Right forelimb (tissue), 1 donor: ENCODE results near the gene INF2.
"Not testable (repeated sequence)": the region's sequence is repeated elsewhere in the genome, so short reads cannot be mapped to it uniquely, and the experiment has no call there.

ENCODE experiments used
- DNase-seq: peaks from one replicate; pipeline ENCODE4 v3.0.0-alpha.2; 2018

INF2 gene

DNA sequence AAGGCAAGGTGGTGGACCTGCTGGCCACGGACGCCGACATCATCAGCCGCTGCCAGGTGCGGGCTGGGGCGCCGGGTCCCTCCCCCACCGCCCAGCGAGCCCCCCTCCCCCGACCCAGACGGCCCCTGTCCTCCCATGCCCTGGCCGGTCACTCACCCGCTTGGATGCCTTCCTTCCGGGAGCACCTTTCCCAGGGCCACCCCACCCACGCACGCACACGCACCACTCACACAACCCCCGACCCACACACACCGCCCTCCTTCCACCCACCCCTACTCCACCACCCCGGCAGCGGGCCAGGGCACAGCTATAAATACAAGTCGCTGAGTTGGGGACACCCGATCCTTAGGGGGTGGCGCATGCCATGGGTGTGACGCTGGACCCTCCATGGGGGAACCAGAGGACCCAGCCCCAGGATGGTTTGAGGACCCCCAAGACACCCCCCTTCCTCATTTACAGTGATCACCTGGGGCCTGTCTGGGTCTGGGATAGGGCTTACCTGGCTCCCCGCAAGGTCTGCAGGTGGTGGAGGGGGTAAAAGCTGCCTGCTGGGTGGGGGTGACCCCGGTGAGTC is 35.1 kb downstream of the INF2 start:
- DNase-seq: no peak

DNA sequence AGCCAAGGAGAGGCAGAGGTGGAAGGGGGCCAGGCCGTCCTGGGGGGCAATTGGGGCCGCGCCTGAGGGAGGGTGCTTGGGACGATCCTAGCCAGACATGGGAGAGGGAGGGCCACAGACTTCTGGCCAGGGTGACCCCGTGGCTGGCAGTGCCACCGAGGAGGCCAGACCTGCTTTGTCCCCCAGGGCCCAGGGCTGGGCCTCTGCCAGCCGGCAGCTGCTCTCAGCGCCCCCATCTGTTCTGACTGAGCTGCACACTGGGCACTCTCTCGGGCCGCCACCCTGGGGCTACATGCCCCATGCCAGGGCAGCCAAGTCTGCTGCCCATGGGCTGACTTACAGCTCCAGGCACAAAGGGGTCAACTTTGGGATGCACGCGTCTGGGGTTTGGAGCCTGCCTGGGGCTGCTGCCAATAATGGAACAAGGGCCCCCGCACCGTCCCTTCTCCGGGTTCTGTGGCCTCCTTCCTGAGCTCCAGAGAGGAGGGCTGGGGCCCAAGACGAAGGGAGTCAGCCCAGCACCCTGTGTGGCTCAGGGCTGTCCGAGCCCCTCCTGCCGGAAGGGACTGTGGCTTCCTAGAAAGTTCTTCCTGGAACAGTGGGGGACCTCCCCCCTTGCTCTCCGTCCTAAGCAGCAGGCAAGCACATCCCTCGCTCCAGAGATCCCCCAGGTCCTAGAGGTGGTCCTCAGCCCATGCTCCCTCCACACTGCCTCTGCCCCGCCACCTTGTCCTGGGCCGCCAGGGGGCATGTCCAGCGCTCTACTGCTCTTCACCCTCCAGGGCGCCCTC is 35.8 kb downstream of the INF2 start:
- peak; percentile 70 for DNase-seq

DNA sequence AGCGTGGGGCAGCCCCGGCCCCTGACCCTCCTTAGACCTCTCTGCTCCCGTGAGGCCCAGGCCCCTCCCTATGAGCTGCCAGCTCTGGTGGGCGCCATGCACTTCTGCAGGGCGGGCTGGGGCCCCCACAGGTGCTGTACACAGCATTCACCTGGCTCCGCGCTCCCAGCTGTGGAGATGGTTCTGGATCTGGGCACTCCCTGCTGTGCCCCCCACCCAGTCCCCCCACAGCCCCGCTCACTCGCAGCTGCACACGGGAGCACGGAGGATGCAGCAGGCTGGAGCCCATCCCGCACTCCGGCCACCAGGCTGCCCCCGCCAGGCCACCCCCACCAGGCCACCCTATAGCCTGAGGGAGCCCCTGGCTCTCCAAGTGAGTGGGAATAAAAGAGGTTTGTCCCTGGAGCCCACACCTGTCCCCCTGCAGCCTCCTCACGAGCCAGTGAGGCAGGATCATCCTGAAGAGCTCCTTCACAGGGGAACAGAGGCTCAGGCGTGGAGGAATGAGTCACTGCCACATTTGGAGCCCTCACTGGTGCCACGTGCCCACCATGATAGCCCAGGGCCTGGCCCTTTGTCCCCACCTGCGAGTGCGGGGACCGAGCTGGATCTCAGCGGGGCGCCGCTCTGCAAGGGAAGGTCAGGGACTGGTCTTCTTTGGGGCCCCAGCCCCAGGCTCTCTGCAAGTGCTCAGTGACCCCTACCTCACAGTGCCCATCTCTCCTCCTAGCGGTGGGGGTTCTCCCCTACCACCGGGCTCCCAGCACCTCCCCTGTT is 36.5 kb downstream of the INF2 start:
- no peak for DNase-seq

DNA sequence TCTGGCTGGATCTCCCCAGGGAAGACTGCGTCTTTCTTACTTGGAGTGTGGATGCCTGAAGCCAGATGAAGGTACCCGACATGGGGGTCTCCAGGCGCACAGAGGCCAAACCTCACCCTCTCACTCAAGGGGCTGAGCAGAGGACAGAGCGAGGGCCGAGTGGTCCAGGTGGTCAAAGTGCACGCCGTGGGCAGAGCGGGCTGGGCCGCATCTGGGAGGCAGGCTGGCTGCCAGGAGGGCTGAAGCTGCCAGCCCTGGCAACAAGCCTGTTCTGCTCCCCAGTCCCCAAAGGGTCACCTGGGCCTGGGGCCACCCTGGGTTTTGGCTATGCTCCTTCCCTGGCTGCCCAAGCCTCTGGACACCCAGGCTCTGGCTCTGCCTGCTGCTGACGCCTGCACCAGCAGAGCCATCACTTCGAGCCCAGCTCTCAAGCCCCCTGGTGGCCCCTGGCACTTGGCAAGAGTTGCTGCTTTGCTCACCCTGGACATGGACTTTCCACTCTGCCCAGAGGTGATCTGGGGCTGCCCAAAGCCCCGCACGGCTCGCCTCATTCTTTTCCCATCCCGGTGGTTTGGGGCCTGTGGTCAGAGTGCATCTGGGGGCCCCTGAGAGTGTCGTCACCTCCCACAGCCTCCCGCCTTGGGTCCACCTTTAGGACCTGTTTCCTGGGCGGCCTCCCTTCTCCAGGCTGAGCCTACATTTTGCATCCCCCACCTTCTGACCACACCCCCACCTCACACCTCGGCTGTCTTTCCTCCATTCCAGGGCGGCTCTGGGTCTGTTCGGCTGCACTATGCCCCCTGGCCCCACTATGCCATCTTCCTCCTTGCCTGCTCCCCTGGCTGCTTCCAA is 37.4 kb downstream of the INF2 start:
- DNase-seq: no peak

DNA sequence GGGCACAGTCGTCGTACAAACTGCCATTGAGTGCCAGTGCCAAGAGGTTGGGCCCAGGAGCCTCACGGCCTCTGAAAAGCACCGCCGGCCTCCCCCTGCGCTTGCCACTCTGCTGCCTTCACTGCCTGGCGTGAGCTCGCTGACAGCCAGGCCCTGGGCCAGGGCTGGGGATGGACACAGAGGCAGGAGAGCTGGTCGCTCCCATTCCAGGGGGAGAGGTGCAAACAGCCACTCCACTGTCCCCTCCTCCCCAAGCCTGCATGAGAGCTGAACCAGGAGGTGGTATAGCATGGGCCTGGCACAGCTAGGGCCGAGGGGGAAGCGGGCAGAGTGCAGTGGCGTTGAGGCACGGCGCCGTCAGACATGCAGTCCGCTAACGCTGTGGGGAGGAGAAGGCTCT is 39.2 kb downstream of the INF2 start:
- no peak for DNase-seq

DNA sequence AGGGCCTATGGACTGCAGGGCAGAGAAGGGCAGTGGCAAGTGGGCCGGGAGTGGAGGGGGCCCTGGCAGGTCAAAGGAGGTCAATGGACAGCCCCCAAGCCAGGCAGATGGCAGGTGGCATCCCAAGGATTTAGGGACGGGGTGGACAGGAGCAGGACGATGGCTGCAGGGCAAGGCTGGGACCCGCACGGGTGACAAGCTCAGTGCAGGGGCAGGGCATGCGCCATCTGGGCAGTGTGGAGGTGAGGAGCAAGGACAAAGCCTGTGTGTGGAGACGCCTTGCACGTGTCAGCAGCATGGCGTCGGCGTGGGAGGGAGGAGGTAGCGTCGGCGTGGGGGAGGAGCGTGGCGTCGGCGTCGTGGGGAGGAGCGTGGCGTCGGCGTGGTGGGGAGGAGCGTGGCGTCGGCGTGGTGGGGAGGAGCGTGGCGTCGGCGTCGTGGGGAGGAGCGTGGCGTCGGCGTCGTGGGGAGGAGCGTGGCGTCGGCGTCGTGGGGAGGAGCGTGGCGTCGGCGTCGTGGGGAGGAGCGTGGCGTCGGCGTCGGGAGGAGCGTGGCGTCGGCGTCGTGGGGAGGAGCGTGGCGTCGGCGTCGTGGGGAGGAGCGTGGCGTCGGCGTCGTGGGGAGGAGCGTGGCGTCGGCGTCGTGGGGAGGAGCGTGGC is 39.9 kb downstream of the INF2 start:
- not testable (repeated sequence) for DNase-seq

DNA sequence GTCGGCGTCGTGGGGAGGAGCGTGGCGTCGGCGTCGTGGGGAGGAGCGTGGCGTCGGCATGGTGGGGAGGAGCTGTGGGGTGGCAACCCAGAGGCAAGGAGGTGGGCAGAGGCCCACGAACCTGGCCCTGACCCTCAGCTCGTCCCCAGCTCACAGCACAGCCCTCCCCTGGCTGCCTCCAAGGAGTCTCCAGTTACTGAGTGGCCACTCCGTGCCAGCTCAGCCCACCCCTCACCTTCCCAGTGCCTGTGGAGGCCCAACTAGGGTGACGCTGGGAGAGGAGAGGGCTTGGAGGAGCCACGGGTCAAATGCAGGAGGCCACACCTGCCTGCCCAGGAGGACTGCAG is 40.4 kb downstream of the INF2 start:
- no peak for DNase-seq

DNA sequence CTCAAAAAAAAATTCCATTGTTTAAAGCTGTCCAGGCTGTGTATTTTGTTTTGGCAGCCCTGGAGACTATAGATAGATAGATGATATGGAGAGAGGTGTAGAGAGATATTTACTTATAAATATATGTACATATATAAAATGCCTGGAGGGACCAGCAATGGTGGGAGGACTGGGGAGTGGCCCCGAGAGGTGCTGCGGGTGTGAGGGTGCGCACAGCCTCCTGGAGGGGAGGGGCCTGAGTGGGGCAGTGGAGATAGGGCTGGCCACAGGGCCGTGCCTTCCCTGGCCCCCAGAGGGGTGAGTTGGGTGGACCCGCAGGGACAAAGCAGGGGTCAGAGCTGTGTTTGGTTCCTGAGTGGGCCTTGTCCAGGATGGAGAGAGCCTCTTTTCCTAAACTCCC is 41.1 kb downstream of the INF2 start:
- DNase-seq: no peak

DNA sequence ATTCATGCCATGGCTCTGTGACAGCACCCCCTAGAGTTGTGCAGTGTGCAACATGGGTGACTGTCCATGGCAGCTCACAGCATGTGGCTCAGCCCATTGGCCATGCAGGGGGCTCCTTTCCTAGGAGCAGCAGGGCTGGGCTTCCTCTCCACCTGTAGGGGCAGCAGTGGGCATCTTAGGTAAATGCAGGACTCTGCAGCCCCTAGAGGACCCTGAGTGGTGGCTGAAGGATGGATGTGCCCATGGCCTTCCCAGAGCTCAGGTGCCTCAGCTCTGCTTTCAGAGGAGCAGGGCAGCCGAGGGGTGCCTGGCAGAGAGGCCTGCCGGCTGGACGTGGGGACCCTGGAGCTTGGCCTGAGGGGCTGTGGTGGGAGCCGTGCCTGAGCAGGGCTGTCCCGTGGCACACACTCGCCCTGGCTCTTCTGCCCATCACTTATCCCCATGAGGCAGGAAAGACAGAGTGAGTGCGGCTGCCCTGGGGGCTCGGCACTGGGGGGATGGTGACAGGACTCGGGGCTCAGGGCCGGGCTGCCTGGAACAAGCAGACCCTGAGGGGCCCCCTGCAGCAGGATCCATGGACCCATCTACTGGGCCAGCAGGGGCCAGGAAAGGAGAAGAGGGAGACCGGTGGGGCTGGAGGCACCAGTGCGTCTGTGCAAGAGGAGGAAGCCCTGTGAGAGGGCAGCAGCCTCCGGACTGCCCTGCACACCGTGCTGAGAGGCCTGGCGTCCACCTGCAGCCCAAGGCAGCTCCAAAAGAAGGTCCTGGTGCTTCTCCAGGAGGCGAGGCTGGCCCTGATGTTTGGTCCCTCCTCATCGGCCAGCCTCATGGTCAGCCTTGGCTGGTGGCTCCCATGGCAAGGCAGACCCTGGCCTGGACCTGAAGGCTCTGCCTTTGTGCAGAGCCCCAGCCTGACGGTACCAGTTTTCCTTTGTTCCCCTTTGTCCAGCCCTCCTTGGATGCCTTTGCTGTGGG is 42.2 kb downstream of the INF2 start:
- DNase-seq: no peak

DNA sequence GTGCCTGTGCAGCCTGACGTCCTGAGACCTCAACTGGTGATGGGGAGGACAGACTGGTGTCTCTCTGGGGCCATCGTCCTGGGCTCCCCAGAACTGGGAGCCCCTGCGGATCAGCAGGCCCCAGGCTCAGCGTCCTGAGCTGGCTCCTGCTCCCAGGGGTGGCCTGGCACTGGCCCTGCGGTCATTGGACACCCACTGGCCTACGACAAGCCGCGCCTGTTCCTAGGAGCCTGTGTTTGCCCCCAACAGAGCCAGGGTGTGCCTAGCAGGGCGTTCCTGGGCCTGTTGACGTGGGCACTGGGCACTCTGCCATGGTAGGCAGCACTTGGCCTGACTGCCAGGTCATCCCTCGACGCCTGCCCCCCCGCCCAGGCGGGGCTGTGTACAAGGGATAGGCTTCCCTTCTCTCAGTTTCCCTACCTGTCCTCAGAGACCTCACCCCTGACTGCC is 43.0 kb downstream of the INF2 start:
- no peak for DNase-seq

DNA sequence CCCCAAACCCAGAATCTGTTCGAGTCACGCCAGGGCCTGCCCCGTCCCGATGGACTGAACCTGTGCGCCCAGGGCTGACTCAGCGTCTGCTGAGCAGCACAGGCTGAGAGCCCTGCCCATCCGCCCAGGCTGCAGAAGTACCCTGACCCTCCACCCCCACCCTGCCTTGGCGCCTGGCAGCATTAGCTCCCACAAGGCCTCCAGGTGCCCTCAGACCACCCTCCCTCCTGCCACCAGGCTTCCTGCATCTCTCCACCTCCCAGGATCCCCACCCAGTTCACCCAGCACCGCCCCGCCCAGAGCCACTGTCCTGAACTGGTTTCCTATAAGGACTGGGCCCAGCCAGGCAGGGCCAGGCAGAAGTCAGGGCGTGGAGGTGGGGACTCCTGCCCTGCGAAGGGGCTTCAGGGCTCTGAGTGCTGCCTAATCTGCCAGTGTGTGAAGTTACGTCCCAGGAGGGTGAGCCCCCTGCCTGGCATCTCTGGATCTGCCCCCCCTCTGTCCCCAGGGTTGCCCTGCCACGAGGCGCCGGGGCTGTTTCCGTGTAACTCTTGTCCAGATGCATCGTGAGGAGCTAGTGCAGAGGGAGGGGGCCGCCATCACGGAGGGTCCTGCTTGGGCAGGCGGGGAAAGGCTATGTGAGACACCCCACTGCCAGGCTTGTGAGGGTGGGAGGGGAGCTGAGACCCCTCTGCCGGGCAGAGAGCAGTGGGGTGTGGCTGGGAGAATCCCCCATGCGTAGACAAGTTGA is 43.7 kb downstream of the INF2 start:
- DNase-seq: no peak

DNA sequence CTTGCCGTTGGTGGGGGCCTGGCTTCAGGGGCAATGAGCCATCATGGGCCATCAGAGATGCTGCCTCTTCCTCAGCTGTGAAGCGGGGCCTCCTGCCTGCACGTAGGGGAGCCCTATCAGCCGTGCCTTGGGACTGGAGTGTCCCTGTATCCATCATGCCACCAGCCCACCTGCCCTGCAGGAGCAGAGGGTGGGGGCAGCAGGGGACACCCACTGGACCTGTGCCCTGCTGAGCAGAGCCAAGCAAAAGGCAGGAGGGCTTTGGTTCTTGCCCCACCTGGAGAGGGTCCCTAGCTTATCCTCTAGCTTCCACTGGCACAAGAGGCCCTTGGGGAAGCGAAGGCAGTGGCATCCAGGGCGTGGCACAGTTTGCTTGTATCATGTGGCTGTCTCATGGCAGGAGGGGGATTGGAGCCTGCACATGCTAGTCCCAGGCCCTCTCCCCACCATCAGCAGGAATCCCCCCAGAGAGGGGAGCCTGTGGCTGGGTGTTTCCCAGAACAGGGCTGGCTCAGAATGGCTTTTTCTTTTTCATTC is 44.7 kb downstream of the INF2 start:
- no peak for DNase-seq

DNA sequence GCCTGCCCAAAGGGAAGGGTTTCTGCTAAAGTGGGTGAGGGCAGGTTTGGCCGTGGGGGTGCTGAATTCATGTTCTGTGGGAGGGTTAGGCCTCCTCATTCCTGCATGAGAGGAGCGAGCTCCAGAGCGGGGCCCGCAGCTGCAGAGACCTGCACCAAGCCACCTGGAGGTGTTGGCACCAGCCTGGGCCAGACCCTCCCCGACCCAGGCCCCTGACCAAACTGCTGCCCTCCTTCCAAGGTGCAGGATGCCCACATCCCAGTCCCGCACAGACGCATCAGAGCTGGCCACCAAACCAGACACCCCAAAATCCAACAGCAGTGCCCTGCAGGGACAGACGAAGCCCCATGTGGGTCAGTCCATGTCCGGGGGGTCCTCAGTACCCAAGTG is 45.2 kb downstream of the INF2 start:
- no peak for DNase-seq

DNA sequence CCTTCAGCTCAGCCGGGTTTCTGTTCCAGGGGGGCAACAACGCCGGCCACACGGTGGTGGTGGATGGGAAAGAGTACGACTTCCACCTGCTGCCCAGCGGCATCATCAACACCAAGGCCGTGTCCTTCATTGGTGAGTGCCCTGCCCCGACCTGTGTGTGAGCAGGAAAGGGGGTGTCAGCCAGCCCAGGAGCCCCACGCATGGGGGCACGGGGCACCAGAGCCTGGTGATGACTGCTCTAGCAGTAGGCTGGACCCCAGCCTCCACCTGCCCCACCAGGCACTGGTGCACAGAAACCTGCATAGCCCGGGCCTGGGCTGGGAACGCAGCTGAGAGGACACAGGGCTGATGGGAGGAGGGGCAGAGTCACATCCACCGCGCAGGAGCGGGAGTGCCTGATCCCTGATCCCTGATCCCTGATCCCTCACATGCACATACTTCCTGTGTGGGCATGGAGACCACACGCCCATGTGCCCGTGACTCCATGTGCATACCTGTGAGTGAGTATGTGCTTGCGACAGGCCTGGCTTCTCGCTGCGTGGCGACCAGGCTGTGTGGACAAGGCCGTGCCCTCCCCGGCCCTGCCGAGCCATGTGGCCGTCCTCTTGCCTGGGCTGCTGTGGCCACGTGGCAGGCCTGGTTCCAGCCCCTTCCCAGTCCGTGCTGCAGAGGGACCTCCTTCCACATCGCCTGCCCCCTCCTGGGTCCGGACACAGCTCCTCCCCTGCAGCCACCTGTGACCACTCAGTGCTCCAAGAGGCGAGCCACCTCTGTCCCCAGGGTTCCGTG is 45.8 kb downstream of the INF2 start:
- no peak for DNase-seq

DNA sequence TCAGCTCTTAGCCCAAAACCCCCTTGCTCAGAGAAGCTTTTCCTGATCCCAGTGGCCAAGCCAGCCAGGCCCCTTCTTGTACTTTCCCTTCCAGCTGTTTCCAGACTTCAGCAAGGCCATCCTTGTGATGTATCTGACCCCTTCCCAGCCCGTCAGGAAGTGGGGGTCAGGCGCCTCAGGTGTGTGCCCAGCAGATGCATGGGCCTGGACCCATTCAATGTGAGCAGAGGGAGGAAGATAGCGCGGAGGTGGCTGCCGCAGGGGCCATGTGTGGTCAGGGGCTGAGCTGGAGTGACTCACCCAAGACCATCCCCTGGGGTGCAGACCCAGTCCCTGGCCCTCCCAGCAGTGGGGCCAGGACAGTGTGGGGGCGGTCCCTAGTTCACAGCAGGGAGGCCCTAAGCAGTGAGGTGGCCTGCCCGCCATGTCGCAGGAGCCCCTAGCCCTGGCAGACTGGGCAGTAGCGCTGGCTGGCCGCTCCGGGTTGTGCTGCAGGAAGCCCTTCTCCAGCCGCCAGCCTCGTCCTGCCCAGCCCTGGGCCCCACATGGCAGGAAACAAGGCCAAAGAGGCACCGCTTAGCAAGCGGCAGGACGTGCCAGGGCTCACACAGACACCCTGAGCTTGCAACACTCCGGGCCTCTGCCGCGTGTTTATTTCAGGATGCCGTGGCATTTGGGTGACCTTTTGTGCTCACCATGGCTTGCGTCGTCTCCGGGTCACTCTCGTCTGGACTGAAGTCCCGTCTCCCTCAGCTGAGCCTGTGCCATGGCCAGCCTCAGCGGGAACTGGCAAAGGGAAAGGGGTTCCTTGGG is 46.6 kb downstream of the INF2 start:
- peak; percentile 70 for DNase-seq

DNA sequence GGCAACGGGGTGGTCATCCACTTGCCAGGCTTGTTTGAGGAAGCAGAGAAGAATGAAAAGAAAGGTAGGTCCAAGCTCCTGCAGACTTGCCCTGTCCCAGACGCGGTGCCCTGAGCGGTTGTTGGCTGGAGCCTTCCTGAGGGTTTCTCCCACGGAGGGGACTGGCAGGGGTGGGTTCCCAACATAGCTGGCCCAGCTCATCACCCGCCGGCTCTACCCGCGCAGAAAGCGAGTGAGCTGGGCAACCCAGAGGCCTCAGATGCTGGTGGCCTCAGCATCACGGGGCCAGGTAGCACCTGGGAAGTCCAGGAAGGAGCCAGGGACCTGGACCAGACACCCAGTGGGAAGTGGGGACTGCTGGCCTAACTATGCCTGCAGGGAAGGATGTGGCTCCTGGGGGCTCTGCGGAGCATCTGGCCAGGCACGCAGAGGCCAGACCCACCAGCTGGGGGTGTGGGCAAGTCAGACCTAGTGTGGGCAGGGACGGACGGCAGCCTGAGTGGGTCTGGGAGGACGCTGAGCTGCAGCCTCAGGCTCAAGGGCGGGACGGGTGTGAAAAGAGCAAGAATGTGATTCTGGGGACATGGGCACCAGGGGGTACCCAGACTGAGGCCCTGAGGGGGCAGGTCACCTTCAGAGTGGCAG is 49.1 kb downstream of the INF2 start:
- DNase-seq: no peak

DNA sequence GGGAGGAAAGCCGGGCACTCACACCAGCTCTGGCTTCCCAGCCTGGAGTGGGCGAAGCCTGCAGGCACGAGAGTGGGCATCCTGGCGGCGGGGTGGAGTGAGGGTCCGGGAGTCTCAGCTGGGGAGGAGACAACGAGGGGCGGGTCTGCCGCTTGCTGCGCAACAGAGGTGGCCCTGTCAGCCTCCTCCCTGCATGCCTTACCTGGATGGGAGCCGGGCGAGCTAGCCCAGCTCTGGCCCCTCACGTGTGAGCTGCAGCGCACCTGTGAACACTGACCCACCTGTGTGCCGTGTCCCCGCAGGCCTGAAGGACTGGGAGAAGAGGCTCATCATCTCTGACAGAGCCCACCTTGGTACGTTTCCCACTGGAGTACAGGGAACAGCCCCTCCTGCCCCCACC is 49.6 kb downstream of the INF2 start:
- DNase-seq: no peak
